ENCODE measurements around the gene PTPDC1. TPM values are rescaled to one million over a fixed set of nuclear protein-coding genes. Genes with fewer than 3 reads are reported as not detected.

The PTPDC1 gene
- total RNA-seq: 6.3 and 7.0 TPM in 2 replicates

DNA sequence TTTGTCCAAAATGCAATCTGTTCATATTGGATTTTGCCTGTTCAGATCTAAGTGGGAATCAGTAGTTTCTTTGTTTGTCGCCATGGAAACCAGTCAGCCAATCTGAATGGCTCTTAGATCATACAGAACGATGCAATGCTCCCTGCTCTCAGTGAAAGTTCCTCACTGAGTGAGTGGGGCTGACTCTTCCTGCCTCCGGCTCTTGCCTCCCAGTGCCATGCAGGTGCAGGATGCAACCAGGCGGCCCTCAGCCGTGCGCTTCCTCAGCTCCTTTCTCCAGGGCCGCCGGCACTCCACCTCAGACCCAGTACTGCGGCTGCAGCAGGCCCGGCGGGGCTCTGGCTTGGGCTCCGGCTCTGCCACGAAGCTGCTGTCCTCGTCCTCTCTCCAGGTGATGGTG is at the start of gene PTPDC1:
PTPDC1 (plus strand) TSS at position 151 of the 400 bp plus-strand sequence; CDS start at position 218, 67 bp downstream.

Other genes with a start within 250 kb of the PTPDC1 start
- not detected in 2 replicates for gene BARX1, start 129.1 kb upstream of the PTPDC1 start, total RNA-seq
- gene ZNF169, start 174.8 kb downstream of the PTPDC1 start, total RNA-seq: 0.91 and 3.6 TPM in 2 replicates
- gene NUTM2F, start 244.2 kb downstream of the PTPDC1 start, total RNA-seq: not detected in 2 replicates

Measured in epithelial cell of alveolus of lung (primary cell).